GM18861 (cell line): Measurements from ENCODE around the gene CRACR2B.

Source experiments
- ATAC-seq: cut with Tn5 transposase; IDR thresholded peaks from one replicate; pipeline ENCODE4 v1.9.1; 2021; ENCODE audit not compliant: unreplicated experiment

Gene CRACR2B

GRCh38 chr11:827897-828192 is at the start of gene CRACR2B:
Gene CRACR2B, plus strand, starts transcription at chr11:827919. Its CDS starts 689 bp downstream, at chr11:828608.
- ATAC-seq = no peak

GRCh38 chr11:778976-779954 is 48.5 kb upstream of the CRACR2B start:
- no peak for ATAC-seq

GRCh38 chr11:779955-780532 is 47.7 kb upstream of the CRACR2B start:
- no peak for ATAC-seq

- ATAC-seq = no peak
These were observed 45.2 kb upstream of the CRACR2B start for GRCh38 chr11:782264-783174.

- ATAC-seq = no peak
These were observed 44.1 kb upstream of the CRACR2B start for GRCh38 chr11:783581-784015.

GRCh38 chr11:786235-787083 is 41.3 kb upstream of the CRACR2B start:
- ATAC-seq = no peak

- no peak for ATAC-seq
These were observed 40.5 kb upstream of the CRACR2B start for GRCh38 chr11:787084-787675.

GRCh38 chr11:788009-788640 is 39.6 kb upstream of the CRACR2B start:
- ATAC-seq = no peak

- ATAC-seq = no peak
These were observed 38.5 kb upstream of the CRACR2B start for GRCh38 chr11:788953-789940.

- no peak for ATAC-seq
These were observed 37.8 kb upstream of the CRACR2B start, which contains the start of gene CEND1 for GRCh38 chr11:789943-790342. Gene CEND1, minus strand, starts transcription at chr11:790090. Its CDS starts 1,514 bp downstream, at chr11:788576.

- no peak for ATAC-seq
These were observed 36.8 kb upstream of the CRACR2B start for GRCh38 chr11:790721-791564.

GRCh38 chr11:791658-792534 is 35.8 kb upstream of the CRACR2B start:
- ATAC-seq = no peak

GRCh38 chr11:792535-792821 is 35.2 kb upstream of the CRACR2B start:
- no peak for ATAC-seq

GRCh38 chr11:792873-793272 is 34.8 kb upstream of the CRACR2B start:
- ATAC-seq = no peak

- ATAC-seq = no peak
These were observed 34.2 kb upstream of the CRACR2B start for GRCh38 chr11:793556-793955.

- no peak for ATAC-seq
These were observed 33.5 kb upstream of the CRACR2B start for GRCh38 chr11:794013-794765.
